ENCODE results near the gene ARHGEF33. TPM values are rescaled to one million over a fixed set of nuclear protein-coding genes. Genes with fewer than 3 reads are reported as not detected.

Gene ARHGEF33
- total RNA-seq, 2 donors from 2014 or later, result 0.96 to 2.2 TPM

DNA sequence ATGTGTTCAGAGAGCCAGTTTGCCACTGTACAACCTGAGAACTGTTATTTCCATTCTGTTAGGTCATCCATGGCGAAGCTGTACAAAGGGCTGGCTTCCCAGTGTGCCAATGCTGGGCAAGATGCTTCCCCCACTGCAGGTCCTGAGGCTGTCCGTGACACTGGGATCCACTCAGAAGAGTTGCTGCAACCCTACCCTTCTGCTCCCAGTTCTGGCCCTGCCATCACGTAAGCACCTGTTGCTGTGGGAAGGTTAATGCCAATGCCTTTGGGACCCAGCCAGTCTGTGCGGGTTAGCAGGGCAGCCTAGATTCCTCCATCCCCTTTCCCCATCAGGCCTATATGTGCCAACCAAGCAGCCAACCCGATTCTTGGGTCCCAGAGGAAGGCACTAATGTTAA lies 68.3 kb downstream of the ARHGEF33 start:
- TF ChIP-seq POLR2AphosphoS5 (IDR thresholded peaks at IDR 0.05) (no peak), CTCF (IDR thresholded peaks at IDR 0.05) (no peak), POLR2A (IDR thresholded peaks at IDR 0.05) (no peak)
- H3K27me3 ChIP-seq (replicated peaks; ENCODE audit: insufficient read depth), result no peaks in the 10 kb centered on the region
- H3K4me1 ChIP-seq (replicated peaks), result no peaks in the 10 kb centered on the region
- whole genome bisulfite sequencing, result 99% methylated on average over 5 of the region's 5 CpGs
- no peak for DNase-seq (ENCODE audit: low spot score)
- H3K27ac ChIP-seq, result no peak overlapping the region
- no peaks in the 10 kb centered on the region for H3K36me3 ChIP-seq
- H3K9me3 ChIP-seq, result no peaks in the 10 kb centered on the region
- intact Hi-C loops (cut with DNase I), result no loop called here
- H3K4me3 ChIP-seq, result no peak overlapping the region

DNA sequence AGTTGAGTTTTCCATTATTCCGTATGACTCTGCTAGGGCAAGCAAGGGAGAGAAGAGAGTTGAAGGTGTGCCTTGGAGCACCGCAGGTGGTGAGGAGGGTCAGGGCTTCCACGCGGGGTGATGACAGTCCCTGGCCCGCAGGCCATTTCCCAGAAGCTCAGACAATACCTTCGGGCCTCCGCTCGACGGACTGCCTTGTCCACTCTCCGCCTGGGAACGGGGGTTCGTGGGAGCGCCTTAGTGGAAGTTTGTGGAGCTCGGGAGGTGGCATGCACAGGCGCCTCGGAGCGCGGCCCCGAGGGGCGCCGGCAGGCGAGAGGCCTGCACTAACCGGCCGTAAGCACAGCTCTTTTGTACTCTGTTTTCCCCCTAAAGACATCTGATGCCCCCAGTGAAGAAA lies 69.8 kb downstream of the ARHGEF33 start:
- no peak for DNase-seq (ENCODE audit: low spot score)
- Histone ChIP-seq H3K27ac (no peak overlapping the region), H3K27me3 (replicated peaks; ENCODE audit: insufficient read depth) (no peaks in the 10 kb centered on the region), H3K4me3 (peak overlapping the region in 1 of 2 donors; percentile 37), H3K36me3 (no peaks in the 10 kb centered on the region), H3K4me1 (replicated peaks) (no peaks in the 10 kb centered on the region), H3K9me3 (no peaks in the 10 kb centered on the region)
- WGBS, result 83% methylated on average over 24 of the region's 24 CpGs
- intact Hi-C loops (cut with DNase I), result no loop called here
- no peak for TF ChIP-seq POLR2A (IDR thresholded peaks at IDR 0.05)
- no peak for TF ChIP-seq POLR2AphosphoS5 (IDR thresholded peaks at IDR 0.05)
- no peak for TF ChIP-seq CTCF (IDR thresholded peaks at IDR 0.05)

- TF ChIP-seq POLR2A (IDR thresholded peaks at IDR 0.05) (no peak), CTCF (IDR thresholded peaks at IDR 0.05) (peak in 1 of 4 experiments; percentile 37)
- no peak overlapping the region for H3K27ac ChIP-seq
- peak overlapping the region; percentile 31 to 37 for H3K4me3 ChIP-seq
- no peaks in the 10 kb centered on the region for H3K27me3 ChIP-seq (replicated peaks; ENCODE audit: insufficient read depth)
- H3K4me1 ChIP-seq (replicated peaks), result no peaks in the 10 kb centered on the region
- DNase-seq (ENCODE audit: low spot score), result peak; percentile 55
- H3K9me3 ChIP-seq, result no peaks in the 10 kb centered on the region
- no peaks in the 10 kb centered on the region for H3K36me3 ChIP-seq
- WGBS, result 9% methylated on average over 62 of the region's 97 CpGs
- intact Hi-C loops (cut with DNase I), result no loop called here
Observed at GRCh38 chr2:38959938-38960608, 70.4 kb downstream of the ARHGEF33 start.

DNA sequence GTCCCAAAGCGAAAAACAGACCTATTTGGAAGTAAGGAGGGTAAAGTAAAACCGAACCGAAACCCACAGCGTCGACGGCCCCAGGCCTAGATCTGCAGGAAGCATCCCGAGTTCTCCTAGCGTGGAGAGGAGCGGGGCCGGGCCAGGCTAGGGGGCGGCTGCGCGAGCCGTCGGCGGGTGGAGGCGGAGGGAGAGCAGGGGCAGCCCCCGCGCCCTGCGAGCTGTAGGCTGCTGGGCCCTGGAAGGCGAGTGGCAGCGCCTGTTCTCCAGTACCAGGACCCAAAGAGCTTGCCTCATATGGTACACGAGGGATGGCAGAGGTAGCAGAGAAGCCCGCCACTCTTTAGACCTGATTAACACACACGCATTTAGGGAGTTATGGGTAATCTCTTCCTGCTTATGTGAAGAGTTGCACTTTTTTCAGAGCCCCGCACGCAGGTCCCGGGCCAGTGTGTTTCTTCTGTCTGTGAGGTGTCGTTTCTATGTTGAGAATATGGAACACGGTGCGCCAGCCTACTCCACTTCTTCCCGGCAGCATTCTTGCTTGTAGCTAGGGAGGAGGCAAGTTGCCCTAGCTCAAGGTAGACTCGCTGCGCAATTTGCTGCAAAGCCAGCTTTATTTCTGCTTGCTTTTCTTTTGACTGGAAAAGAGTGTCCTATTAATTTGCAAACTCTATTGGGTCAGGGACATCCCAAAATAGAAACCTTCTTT lies 71.1 kb downstream of the ARHGEF33 start:
- DNase-seq (ENCODE audit: low spot score), result no peak
- Histone ChIP-seq H3K36me3 (no peaks in the 10 kb centered on the region), H3K4me3 (peak overlapping the region; percentile 23 to 31), H3K27ac (no peak overlapping the region), H3K27me3 (replicated peaks; ENCODE audit: insufficient read depth) (no peaks in the 10 kb centered on the region), H3K4me1 (replicated peaks) (no peaks in the 10 kb centered on the region), H3K9me3 (no peaks in the 10 kb centered on the region)
- 48% methylated on average over 34 of the region's 34 CpGs for WGBS
- intact Hi-C loops (cut with DNase I), result no loop called here
- TF ChIP-seq POLR2AphosphoS5 (IDR thresholded peaks at IDR 0.05) (no peak), POLR2A (IDR thresholded peaks at IDR 0.05) (no peak), CTCF (IDR thresholded peaks at IDR 0.05) (no peak)

GRCh38 chr2:38966006-38966405 lies 76.3 kb downstream of the ARHGEF33 start:
- no peak overlapping the region for H3K4me3 ChIP-seq
- no peak for DNase-seq (ENCODE audit: low spot score)
- no peak for TF ChIP-seq POLR2A (IDR thresholded peaks at IDR 0.05)
- no peak for TF ChIP-seq POLR2AphosphoS5 (IDR thresholded peaks at IDR 0.05)
- no peak for TF ChIP-seq CTCF (IDR thresholded peaks at IDR 0.05)
- H3K27me3 ChIP-seq (replicated peaks; ENCODE audit: insufficient read depth), result no peaks in the 10 kb centered on the region
- H3K9me3 ChIP-seq, result no peaks in the 10 kb centered on the region
- 92% methylated on average over 5 of the region's 5 CpGs for WGBS
- no peaks in the 10 kb centered on the region for H3K36me3 ChIP-seq
- H3K4me1 ChIP-seq (replicated peaks), result no peaks in the 10 kb centered on the region
- no peak overlapping the region for H3K27ac ChIP-seq
- intact Hi-C loops (cut with DNase I), result no loop called here

Measured in prostate gland (tissue), 2 donors.